HG02763 (cell line): ENCODE measurements around the gene TMEFF2.

Source experiments
- ATAC-seq: cut with Tn5 transposase; IDR thresholded peaks from one replicate; pipeline ENCODE4 v1.9.1; 2021; ENCODE audit warnings: mild to moderate bottlenecking, moderate library complexity; ENCODE audit not compliant: unreplicated experiment

The TMEFF2 gene, protein sequence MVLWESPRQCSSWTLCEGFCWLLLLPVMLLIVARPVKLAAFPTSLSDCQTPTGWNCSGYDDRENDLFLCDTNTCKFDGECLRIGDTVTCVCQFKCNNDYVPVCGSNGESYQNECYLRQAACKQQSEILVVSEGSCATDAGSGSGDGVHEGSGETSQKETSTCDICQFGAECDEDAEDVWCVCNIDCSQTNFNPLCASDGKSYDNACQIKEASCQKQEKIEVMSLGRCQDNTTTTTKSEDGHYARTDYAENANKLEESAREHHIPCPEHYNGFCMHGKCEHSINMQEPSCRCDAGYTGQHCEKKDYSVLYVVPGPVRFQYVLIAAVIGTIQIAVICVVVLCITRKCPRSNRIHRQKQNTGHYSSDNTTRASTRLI

DNA sequence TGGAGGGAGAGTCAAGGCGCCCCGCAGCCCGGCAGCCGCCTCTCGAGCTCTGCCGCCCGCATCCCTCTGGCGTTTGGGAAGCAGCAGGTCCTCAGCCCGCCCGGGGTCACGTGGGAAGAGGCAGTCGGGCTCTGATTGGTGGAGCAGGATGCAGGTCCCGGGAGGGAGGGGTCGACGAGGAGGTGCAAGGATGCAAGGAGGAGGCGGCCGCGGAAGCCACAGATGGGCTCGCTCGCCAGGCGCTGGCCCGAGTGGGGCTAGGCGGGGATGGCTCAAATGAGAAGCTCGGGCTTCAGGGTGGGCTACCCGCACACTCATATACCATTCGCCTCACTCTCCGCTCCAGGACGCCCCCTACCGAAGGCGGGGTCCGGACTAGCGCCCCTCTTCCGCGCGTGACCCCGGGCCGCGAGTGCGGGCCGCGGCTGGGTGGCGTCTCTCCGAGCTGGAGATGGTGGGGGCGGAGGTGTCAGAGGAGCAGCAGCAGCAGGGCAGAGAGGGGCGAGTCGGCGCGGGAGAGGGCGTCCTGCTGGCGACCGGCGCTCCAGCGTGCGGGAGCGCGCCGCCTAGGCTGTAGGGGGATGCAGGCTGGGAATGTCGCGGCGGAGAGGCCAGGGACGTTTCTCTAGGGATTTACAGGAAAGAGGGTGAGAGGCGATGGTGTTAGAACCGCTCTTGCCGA, at the start of gene TMEFF2:
Gene TMEFF2, minus strand, starts transcription at position 68 of the 682 bp plus-strand sequence. CDS start 409 bp downstream, outside the sequence.
- ATAC-seq, result no peak

DNA sequence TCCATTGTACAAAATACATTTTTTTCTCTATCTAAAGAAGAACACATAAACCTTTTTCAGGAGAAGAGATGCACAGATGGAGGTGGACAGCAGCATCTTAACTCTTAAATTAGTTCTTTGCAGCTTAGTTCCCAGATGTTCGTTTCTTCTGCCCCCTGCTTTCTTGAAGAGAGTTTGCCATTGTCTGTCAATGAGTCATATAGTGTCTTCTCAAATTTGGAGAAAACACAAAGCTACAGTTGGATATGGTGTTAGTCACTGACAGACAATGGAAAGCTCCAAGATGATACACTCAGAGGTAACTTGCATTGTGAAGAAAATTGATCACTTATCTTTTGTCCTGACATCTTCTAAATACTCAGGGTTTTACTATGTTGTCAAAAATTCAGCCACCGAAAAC, 48.8 kb upstream of the TMEFF2 start:
- ATAC-seq, result no peak

DNA sequence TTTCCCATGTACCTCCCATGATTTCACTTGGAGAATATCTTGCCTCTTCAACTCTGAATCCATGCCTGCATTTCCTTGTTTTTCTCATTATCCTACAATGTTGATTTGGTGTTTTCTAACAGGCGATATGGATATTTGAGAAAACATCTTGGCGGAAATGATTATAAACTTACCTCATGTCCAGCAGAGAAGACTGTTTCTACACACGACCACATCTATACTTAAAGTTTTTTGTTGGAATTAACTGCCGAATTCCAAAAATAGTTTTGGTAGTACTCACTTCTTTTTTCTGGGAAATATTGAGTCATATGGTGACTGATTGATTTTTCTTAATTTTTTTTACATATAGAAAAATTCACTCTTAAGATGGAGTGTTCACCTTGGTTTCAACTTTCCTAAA, 41.4 kb upstream of the TMEFF2 start:
- ATAC-seq, result no peak

DNA sequence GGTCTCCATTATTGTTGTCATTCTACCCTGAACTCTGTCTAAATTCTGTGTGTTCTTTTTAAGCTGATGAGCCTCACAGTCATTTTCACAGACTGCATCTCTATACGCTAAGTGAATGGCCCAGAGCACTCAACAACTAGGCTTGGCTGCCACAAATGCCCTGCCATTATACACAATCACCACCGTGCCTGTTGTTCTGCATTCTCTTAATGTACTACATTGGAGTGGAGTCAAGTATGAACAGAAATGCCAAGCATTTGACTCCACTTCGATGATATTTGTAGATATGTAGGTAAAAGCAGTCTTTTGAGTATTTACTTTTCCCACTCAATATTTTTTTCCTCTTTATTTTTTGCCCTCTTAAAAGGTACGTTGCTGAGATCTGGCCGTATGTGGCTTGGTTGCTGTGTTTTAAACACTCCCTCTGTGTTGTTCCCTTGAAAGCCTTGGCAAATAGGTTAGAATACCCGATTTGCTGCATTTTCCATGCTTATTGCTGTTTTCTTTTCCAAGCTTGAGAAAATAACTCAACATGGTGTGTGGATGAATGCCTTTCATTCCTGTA, 36.2 kb upstream of the TMEFF2 start:
- no peak for ATAC-seq

DNA sequence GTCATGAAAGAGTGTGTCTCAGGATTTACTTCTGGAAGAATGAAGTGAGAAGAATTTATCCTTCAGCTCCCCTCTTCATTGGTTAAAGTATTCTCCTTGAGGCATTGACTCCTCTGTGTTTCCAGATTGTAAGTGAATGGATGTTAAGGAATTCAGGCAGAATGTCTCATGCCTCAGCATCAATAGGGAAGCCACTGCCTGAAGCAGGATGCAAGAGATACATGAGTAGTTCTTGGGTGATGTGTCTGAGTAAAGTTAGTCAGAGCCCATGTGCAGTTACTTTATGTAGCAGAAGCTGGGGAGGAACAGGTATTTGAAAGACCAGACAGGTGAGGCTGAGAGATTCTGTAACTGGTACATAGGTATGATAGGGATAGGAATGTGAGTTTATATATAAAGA, 34.0 kb upstream of the TMEFF2 start:
- ATAC-seq, result no peak

DNA sequence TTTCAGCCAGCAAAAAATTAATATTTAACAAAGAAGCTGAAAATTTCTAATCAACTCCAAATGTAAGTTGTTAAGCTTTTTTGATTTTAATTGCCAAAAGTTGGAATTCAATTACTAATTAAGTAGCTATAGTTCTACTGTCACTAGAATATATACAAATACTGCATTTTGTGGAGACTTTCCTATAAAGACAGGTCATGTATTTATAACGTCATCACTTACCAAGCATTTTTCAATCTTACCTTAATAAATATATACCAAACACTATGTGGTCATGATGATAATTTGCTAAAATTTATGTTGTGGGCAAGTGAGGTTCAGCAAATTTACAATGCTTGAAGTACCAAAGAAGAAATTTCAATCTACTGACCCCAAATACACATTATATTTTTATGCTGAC, 24.2 kb upstream of the TMEFF2 start:
- no peak for ATAC-seq

DNA sequence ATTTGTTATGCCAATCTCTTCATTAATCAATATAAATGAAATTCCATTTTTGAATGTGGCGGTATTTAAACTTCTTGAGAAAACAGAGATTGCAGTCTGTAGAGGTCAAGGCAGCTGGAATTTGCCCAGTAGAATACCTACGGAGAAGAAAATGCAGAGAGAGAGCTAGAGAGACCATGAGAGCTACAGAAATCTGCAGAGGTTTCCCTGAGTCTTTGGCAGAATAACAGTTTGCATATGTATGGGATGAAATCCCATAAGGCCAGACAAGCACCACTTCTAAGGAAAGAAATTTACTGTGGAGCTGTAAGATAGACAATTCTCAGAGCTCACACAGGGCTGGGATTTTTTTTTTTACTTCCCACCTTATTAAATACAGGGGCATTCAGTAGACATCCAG, 23.6 kb upstream of the TMEFF2 start:
- ATAC-seq, result no peak

DNA sequence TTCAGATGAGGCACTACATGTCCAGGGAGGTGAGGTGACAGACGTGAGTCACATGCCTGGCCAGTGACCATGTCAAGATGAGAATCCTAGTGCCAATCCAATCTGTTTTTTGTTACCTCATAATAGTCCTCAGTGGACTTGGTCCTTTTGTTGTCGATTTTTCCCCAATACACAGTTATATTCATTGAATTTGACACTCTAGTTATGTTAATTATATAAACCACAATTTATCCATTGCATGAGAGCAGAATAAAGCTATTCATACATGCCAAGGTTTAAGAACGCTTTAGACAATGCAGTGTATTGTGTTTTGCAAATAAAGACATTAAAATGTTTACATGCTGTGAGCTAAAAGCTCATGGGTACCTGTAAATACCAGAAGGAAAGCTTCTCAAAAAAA, 21.6 kb upstream of the TMEFF2 start:
- no peak for ATAC-seq

DNA sequence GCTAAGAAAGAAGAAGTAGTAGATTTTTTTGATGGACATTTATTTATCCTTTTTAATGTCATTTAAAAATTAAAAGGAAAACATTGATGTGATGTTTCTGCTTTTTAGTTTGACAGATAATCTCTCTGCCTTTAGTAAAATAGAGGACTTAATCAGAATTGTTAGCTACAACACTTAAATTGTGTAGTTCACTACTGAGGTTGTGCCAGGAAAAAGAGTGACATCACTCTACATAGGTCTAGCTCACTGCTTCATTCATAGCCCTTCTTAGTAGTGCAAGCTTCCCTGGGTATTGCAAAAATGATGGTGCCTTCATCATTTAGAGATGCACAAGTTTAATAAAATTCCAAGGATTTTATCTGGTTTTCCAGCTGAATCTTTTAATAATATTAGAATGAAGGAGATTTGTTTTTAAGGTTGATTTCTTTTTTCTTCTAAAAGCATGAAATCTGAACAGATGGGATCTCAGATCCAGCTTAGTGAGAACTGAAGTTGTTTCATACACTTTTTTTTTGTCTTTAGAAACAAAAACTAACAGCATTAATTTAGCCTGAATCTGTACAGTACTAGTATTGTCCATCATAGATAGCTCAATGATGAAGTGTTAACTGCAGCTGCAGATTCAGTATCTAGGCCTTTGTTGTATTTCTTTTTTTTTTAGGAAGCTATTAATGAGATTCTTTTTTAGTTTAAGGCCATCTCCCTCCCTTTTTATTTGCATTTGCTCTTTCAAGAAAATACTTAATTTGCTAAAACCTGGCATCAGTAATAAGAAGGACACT, 20.6 kb upstream of the TMEFF2 start:
- no peak for ATAC-seq

DNA sequence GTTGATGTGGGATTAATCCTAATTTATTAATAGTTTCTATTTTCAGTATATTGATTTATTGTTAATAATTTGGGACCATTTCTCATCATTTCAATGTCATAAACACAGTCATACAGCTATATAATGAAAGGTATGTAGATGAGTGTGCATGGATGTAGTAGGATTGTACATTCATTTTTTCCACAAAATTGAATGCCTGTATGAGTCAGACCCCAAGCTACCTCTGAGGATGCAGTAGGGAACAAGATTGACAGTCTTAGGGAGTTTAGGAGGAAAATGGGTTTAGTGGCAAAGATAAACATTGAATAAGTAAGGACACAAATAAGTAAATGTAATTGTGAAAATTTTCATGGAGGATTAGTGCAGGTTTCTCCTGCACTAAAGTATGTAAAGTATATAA, 14.1 kb upstream of the TMEFF2 start:
- ATAC-seq, result no peak

DNA sequence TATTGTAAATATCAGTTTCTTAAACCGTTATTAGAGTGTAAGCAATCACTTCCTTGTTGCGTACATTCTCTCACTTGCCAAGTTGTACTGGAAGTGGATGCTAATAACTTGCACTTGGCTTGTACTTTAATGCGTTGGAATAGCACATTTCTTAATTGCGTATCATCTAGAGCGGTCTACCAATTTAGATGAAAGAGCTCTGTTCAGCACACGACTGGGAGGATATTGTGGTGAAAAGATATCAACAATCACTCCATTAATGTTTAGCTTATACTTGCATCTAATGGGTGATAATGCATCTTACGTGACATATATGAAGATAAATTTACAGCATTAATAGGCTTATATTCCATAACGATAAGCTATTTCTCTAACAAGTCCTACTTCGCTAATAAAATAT, 11.7 kb upstream of the TMEFF2 start:
- no peak for ATAC-seq

DNA sequence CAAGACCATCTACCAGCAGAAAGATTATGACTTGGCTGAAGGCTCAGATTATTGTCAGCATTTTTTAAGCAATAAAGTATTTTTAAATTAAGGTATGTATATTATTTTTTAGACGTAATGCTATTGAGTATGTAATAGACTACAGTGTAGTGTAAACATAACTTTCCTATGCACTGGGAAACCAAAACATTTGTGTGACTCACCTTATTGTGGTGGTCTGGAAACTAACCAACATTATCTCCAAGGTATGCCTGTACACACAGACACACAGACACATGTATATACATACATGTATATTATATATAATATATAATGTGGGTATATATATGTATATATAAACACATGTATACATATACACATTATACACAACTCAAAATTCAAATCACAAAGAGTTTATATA, 9.1 kb upstream of the TMEFF2 start:
- no peak for ATAC-seq

DNA sequence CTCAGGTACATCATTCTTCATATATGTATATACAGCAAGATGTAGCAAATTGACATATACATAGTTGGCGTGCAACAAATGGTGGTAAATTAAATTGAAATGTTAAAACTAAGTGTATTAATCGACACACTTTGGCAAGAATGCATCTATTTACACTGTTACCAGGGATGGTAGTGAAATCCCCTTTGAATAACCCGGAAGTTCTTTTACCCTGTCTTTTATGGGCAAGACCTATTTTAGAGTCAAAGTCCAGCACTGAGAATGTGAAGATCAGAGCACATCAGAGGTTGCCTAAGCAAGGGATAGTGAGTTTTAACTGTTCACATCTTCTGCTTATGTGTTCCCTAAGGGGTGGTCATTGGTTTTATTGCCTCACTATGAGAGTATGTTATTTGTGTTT, 7.6 kb upstream of the TMEFF2 start:
- no peak for ATAC-seq

DNA sequence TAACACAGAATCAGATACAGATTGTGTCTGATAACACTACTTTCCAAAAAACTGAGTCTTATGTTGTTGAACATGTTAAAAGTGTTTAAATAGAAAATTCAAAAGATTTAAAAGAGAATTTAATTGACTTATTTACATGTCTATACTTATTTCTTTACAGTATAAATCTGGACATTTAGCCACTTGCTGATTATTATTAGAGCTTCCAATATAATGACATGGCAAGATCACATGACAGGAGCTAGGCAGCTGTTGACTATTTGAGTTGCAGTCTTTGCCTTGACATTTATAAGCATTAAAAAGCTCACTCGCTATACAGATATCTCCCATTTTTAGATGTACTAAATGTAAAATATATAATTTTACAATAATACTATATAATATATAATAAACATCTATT, 6.4 kb upstream of the TMEFF2 start:
- ATAC-seq, result no peak

DNA sequence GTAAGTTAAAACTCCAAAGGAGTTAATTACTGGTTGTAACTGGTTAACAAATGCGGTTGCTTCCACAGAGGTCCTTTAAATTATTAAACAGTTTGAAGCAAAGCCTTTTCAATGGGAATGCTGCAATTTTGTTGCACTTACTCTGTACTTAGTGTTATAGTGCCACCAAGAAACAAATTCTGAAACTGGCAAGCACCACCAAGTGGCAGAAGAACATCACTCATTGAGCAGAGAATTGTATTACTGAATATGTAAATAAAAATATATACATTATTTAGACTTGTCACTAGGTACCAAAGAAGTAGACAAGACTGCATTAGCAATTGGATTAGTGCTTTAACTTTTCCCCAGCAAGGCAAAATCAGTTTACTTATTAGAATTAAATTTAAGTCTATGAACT, 2.6 kb upstream of the TMEFF2 start:
- no peak for ATAC-seq

DNA sequence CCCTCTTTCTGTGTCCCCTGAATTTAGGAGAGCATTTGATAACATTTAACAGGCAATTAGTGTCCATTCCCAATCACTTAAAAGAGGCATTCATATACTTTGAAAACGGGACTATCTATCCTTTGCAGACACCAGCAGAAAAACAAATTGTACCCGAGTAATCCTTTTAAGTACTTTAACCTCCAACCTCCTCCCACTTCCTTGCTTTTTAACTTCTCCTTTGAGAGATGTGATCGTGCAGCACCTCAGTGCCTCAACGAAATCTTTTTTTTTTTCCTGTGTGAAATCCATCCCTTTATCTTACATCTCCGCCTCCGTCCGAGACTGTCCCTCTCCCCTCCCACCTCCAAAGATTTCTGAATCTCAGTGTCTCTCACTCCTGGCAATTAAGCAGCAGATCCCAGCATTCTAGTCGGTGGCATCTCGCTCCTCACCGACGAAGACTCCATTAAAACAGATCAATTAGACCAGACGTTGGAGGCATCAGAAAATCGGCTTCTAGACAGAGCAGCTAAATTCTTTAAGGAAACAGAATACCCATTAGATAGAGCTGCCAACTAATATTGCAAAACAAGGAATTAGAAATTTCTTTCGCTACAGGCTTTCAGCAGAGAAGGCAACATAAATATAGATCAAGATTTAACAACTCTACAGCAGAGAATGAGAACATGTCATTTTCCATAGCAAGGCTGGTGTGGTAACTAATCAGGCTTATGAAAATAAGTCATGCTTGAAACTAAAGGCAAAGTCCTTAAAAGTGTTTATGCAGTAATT, 1.9 kb upstream of the TMEFF2 start:
- ATAC-seq, result no peak

DNA sequence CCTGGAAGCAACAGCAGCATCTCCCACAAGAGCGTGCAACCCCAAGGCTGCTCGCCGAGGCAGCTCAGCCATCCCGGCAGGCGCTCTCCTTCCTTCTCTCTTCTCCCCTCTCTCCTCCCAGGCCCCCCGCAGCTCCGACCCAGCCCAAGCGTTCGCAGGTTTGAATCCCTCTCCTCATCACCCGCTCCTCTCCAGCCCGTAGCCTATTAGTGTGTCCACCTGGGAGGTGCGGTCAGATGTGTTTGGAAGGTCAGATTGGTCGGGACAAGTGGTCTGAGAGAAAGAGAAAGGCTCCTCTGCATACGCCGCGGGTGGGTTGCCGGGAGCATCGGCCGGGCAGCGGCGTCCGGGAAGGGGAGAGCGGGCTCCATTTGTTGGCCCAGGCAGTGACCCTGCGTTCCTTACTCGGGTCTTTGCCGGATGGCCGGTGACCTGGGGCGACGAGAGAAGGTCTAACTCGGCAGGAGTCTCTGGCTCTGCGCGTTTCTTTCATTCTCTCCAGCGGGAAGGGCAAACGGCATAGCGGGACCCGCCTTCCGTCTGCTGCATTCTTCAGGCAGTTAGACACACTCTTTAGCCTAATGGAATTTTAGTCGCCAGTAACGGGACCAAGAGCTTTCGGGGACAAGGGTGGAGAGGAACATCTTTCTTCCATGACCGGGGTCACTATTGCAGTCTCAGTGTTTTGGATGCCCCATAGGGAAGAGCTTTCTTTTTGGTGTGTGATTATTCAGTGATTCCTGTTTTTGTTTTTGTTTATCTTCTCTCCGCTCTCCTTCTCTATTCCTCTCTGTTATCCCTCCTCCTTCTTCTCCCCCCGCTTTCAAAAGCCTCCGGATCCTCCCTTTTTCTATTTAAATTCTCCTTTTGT, 1.1 kb upstream of the TMEFF2 start:
- ATAC-seq, result no peak

DNA sequence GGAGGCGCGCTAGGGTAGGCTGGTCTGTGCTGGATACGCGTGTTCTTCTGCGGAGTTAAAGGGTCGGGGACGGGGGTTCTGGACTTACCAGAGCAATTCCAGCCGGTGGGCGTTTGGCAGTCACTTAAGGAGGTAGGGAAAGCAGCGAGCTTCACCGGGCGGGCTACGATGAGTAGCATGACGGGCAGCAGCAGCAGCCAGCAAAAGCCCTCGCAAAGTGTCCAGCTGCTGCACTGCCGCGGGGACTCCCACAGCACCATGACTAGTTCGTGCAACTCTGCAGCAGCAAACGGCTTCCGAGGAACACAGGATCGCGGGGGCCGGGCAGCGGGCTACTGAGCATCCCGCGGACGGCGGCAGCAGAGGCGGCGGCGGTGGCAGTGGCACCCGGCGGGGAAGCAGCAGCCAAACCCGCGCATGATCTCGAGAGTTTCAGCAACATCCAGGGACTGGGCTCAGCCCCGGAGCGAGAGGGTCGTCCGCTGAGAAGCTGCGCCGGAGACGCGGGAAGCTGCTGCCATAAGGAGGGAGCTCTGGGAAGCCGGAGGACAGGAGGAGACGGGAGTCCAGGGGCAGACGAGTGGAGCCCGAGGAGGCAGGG, 368 bp downstream of the TMEFF2 start:
- ATAC-seq, result no peak

DNA sequence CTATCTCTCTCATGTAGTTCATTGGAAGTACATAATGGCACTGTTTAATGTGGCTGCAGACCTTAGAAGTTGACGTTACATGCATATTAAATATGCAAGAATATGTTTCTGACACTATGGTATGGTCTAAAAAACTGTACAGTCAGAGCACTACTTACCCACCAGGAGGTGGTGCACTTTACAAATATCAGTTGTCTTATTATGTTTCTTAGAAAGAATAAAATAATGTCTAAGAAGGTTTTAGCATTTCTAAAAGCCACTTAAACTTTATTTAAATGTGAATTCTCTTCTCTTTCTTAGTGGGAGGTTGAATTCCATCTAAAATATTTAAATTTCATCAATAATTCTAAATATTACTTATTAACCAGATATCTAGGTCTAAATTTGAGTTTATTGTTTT, 4.3 kb downstream of the TMEFF2 start:
- no peak for ATAC-seq
